ENCODE measurements around the gene DCAF4. TPM values are rescaled to one million over a fixed set of nuclear protein-coding genes. Genes with fewer than 3 reads are reported as not detected.

DCAF4 gene
- polyA plus RNA-seq, 1 experiment, result 14.7 TPM

DNA sequence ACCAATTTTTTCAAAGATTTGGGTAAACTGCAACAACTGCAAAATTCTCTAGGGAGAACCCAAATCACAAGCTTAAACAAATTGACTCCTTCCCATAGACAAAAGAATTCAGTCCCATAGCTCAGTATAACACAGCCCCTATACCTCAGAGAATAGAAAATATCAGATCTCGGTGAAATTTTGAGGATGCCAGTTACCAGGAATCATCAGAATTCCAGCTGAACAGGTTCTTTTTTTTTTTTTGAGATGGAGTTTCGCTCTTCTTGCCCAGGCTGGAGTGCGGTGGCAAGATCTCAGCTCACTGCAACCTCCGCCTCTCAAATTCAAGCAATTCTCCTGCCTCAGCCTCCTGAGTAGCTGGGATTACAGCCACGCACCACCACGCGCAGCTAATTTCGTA lies 63.9 kb downstream of the DCAF4 start:
- Histone ChIP-seq H3K27me3 (ENCODE audit: control insufficient read depth, insufficient read depth, low read length) (no peaks in the 10 kb centered on the region), H3K27ac (ENCODE audit: low read depth, low read length) (no peak overlapping the region), H3K4me3 (ENCODE audit: low read depth, low read length) (no peak overlapping the region), H3K9me3 (ENCODE audit: control insufficient read depth, insufficient read depth, low read length) (no peaks in the 10 kb centered on the region)
- CTCF ChIA-PET, result interaction anchor here (0.7 to 1.0 kb wide), 2 partner anchors 460 to 477 kb away, joined by 3 read pairs; no protein-coding TSS in a partner anchor
- TF ChIP-seq, protein P1, sequence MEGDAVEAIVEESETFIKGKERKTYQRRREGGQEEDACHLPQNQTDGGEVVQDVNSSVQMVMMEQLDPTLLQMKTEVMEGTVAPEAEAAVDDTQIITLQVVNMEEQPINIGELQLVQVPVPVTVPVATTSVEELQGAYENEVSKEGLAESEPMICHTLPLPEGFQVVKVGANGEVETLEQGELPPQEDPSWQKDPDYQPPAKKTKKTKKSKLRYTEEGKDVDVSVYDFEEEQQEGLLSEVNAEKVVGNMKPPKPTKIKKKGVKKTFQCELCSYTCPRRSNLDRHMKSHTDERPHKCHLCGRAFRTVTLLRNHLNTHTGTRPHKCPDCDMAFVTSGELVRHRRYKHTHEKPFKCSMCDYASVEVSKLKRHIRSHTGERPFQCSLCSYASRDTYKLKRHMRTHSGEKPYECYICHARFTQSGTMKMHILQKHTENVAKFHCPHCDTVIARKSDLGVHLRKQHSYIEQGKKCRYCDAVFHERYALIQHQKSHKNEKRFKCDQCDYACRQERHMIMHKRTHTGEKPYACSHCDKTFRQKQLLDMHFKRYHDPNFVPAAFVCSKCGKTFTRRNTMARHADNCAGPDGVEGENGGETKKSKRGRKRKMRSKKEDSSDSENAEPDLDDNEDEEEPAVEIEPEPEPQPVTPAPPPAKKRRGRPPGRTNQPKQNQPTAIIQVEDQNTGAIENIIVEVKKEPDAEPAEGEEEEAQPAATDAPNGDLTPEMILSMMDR (IDR thresholded peaks at IDR 0.05; ENCODE audit: low read depth, low read length), result no peak
- POLR2A ChIA-PET, result no interaction called here
- no peak for DNase-seq (ENCODE audit: low read depth, low spot score)

DNA sequence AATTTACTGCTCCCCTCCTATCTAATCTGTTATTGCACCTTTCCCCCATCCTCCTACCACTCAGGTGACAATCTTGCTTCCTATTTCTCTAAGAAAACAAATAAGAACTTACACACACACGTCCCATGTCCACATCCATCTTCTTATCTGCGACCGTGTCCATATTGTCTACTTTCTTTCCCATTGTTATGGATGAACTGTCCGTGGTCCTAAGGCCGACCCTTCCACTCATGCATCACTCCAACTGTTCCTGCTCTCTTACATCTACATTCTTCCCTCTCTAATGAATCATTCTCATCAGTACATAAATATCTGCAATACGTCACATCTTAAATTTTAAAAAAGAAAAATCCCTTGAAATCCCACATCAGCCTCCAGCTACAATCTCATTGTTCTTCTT lies 70.7 kb downstream of the DCAF4 start:
- POLR2A ChIA-PET, result no interaction called here
- Histone ChIP-seq H3K9me3 (ENCODE audit: control insufficient read depth, insufficient read depth, low read length) (no peaks in the 10 kb centered on the region), H3K27ac (ENCODE audit: low read depth, low read length) (no peak overlapping the region), H3K27me3 (ENCODE audit: control insufficient read depth, insufficient read depth, low read length) (no peaks in the 10 kb centered on the region), H3K4me3 (ENCODE audit: low read depth, low read length) (no peak overlapping the region)
- TF ChIP-seq, protein P1 (IDR thresholded peaks at IDR 0.05; ENCODE audit: low read depth, low read length), result no peak
- CTCF ChIA-PET, result no interaction called here
- DNase-seq (ENCODE audit: low read depth, low spot score), result no peak

GRCh38 chr14:72998252-72998903 lies 72.1 kb downstream of the DCAF4 start:
- no peak for DNase-seq (ENCODE audit: low read depth, low spot score)
- no peaks in the 10 kb centered on the region for H3K9me3 ChIP-seq (ENCODE audit: control insufficient read depth, insufficient read depth, low read length)
- CTCF ChIA-PET, result interaction anchor here (1.0 kb wide), 1 partner anchor 50 kb away, joined by 3 read pairs; no protein-coding TSS in a partner anchor
- POLR2A ChIA-PET, result no interaction called here
- H3K4me3 ChIP-seq (ENCODE audit: low read depth, low read length), result no peak overlapping the region
- no peaks in the 10 kb centered on the region for H3K27me3 ChIP-seq (ENCODE audit: control insufficient read depth, insufficient read depth, low read length)
- TF ChIP-seq, protein P1 (IDR thresholded peaks at IDR 0.05; ENCODE audit: low read depth, low read length), result no peak
- H3K27ac ChIP-seq (ENCODE audit: low read depth, low read length), result no peak overlapping the region

- POLR2A ChIA-PET, result no interaction called here
- no peak for DNase-seq (ENCODE audit: low read depth, low spot score)
- H3K9me3 ChIP-seq (ENCODE audit: control insufficient read depth, insufficient read depth, low read length), result no peaks in the 10 kb centered on the region
- CTCF ChIA-PET, result no interaction called here
- TF ChIP-seq, protein P1 (IDR thresholded peaks at IDR 0.05; ENCODE audit: low read depth, low read length), result no peak
- no peaks in the 10 kb centered on the region for H3K27me3 ChIP-seq (ENCODE audit: control insufficient read depth, insufficient read depth, low read length)
- no peak overlapping the region for H3K4me3 ChIP-seq (ENCODE audit: low read depth, low read length)
- no peak overlapping the region for H3K27ac ChIP-seq (ENCODE audit: low read depth, low read length)
Measured at GRCh38 chr14:72999316-72999715, 73.1 kb downstream of the DCAF4 start.

GRCh38 chr14:73000073-73000472 lies 73.8 kb downstream of the DCAF4 start:
- TF ChIP-seq, protein P1 (IDR thresholded peaks at IDR 0.05; ENCODE audit: low read depth, low read length), result no peak
- Histone ChIP-seq H3K27me3 (ENCODE audit: control insufficient read depth, insufficient read depth, low read length) (no peaks in the 10 kb centered on the region), H3K4me3 (ENCODE audit: low read depth, low read length) (no peak overlapping the region), H3K9me3 (ENCODE audit: control insufficient read depth, insufficient read depth, low read length) (no peaks in the 10 kb centered on the region), H3K27ac (ENCODE audit: low read depth, low read length) (no peak overlapping the region)
- CTCF ChIA-PET, result no interaction called here
- POLR2A ChIA-PET, result interaction anchor here (0.6 to 1.1 kb wide), 2 partner anchors 58 to 1174 kb away, joined by 3 to 5 read pairs; partner anchors contain the start of gene RBM25
- no peak for DNase-seq (ENCODE audit: low read depth, low spot score)
